GM21367 (cell line): ENCODE measurements around the gene CPLANE1.
"Not testable (repeated sequence)": the region's sequence is repeated elsewhere in the genome, so short reads cannot be mapped to it uniquely, and the experiment has no call there.

Source experiments
- ATAC-seq: cut with Tn5 transposase; IDR thresholded peaks from one replicate; pipeline ENCODE4 v1.9.1; 2021; ENCODE audit not compliant: unreplicated experiment

The CPLANE1 gene

DNA sequence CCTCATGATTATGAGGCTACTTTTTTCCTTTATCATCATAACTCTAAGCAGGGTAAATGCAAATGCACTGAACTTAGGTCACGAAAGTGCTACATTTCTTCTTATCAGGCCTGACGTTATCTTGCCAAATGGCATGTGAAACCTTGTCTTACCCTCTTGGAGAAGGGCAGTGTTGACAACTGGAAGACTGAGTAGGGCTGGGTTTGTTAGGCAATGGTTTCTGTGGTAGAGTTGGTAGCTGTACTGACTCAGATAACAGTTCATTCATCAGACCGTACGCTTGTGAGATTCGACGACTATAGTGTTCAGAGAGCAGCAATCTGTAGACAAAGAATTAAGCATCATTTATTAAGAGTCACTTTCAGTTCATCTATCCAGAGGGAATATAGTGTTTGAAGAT is 127.7 kb downstream of the CPLANE1 start:
- no peak for ATAC-seq

GRCh38 chr5:37121027-37121426 is 128.1 kb downstream of the CPLANE1 start:
- no peak for ATAC-seq

DNA sequence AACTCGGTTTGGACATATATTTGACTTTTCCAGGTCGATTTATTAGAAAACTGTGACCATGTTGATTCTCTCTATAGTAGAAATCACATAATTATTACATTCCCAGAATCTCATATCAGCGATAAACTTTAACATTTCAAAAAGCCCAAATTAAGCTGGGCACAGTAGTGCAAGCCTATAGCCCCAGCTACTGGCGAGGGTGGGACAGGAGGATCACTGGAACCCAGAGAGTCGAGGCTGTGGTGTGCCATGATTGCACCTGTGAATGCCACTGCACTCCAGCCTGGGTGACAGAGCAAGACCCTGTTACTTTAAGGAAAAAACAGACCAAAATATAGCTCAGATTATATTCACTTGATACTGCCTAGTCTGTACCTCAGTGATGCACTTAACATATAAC is 128.9 kb downstream of the CPLANE1 start:
- ATAC-seq, result no peak

DNA sequence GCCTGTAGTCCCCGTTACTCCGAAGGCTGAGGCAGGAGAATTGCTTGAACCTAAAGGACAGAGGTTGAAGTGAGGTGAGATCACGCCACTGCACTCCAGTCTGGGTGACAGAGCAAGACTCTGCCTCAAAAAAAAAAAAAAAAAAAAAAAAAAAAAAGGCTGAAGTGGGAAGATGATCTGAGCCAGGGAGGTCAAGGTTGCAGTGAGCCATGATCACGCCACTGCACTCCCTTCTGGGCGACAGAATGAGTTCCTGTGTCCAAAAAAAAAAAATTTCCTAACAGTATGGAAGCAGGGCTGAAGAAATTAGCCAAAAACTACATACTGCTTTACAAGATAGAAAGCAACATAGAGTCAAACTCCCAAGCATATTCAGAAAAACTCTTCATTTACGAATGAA is 132.8 kb downstream of the CPLANE1 start:
- ATAC-seq, result no peak

DNA sequence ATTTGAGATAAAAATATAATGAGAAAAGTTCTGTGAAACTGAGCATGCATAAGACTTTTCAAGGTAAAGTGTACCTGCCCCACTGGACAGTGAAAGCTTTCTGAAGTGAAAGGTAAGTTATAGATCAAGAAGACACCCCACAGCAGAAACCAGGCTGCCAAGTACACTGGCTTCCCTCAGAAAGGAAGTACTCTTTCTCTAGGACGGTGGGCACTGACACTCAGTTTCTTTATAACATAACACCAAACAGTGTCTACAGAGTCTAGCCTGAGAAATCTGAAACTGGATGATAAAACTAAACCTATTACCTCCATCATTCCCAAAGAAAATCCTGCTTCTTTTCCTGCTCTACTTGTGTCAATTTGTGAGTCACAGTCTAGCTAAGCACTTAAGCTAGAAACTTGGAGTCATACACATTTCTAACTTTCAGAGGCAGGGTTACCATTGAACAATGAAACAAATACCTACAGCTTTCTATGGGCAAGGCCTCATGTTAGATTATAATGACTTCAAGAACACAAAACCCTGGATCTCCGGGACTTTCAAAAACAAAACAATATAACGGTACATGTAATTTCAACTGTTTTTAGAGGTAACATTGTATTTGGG is 136.7 kb downstream of the CPLANE1 start:
- no peak for ATAC-seq

DNA sequence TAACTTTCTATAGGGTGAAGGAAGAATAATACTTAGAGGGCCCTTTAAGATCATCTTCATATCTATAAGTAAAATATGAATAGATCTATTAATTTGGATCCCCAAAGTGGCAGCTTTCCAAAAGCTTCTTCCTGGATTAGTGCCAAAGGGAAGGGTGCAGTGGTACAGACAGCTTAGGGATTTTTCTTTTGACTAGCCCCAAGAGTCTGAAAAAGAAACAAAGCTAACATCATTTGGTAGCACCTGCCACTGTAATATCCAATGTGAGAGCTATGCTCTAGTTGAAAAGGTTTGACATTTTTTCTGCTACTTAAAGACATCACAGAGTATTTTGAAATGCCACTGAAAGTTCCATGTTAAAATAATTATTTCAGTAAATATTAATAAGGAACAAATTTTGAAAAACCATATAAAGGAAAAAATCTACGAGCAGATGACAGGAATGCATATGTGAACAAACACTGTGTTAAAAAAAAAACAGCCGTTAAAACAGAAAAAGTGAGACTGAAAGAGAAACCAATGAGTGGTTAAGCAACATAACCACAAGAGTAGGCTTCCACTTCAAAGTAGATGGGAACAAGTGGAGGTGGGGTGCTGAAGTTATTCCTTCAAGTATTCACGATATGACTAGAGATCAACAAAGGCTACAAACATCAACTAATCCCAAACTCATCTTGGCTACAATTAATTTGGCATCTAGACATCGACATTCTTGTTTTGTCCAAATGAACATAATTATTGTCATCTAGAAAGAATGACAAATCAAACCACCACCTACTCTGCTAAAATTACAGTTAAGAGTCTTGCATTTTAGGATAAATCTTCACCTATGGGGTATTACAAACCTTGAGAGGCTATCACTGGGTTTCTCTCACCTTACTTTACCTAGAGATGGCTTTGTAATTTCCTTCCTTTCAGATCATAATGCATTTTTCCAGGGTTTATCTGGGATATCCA is 137.5 kb downstream of the CPLANE1 start:
- ATAC-seq, result peak; percentile 89

DNA sequence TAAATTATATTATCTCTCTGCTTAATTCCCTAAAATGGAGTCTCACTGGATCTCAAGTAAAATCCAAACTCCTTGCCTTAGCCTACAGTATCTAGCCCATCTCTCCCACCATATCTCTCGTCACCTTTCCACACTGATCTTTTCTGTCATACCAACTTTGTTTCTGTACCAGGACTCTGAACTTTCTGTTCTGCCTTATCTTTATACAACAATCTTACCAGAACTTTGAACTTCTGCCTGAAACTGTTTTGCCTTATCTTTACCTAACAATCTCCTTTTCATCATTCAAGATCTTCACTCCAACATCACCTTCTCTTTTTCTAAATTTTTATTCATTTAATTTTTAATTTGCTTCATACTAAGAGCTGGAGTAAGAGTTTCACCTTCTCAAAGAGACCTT is 139.0 kb downstream of the CPLANE1 start:
- no peak for ATAC-seq

DNA sequence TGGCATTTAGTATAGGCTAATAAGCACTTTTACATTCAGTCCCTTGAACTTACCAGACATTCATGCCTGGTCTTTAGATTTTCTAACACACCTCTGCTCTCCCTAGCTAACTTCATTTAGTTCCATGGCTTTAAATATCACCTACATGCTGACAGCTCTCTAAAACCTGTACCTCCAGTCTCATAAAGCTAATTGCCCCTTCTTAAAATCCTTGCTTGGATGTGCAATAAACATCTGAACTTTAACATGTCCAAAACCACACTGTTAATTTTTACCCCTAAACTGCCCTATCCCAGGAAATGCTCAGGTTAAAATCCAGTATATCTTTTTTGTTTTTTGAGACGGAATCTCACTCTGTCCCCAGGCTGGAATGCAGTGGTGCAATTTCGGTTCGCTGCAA is 139.8 kb downstream of the CPLANE1 start:
- no peak for ATAC-seq

GRCh38 chr5:37103302-37103701 is 145.9 kb downstream of the CPLANE1 start:
- ATAC-seq, result no peak

- not testable (repeated sequence) for ATAC-seq
These were observed 149.9 kb downstream of the CPLANE1 start for GRCh38 chr5:37099267-37099666.

DNA sequence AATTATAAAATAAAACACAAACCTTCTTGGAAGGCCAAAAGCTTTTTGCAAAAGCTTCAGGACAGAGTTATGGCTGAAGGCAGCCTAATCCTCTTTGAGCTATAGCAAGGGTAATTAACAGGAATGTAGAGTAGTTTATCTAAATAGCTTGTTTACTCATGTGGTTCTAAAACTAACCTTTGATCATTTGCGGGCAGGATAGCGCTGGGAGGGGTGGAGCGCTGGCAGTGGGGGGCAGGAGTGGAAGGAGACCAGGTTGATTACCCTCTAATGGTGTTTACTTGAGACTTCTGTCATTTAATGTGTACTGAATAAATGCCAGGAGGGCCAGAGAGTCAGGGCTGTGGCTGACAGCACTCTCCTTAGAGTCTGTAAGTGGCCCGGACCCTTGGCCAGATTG is 155.4 kb downstream of the CPLANE1 start:
- not testable (repeated sequence) for ATAC-seq

DNA sequence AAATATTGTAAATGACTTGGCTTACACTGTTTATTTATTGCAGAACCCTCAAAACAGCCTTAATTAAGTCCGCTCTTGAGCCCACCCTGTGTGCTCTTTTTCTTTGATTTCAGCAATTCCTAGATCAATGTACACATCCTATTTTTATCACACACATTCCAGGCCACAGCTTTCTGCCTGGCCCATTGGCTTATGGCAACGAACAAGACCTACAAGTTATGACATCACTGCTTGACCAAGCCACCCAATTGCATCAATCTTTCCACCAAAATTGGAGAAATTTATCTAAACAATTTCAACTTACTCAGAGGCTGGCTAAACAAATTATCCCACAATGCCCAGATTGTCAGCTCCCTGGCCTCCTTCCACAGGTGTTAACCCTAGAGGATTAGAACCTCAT is 158.4 kb downstream of the CPLANE1 start:
- ATAC-seq, result no peak

GRCh38 chr5:37090123-37090726 is 159.0 kb downstream of the CPLANE1 start:
- ATAC-seq, result no peak

DNA sequence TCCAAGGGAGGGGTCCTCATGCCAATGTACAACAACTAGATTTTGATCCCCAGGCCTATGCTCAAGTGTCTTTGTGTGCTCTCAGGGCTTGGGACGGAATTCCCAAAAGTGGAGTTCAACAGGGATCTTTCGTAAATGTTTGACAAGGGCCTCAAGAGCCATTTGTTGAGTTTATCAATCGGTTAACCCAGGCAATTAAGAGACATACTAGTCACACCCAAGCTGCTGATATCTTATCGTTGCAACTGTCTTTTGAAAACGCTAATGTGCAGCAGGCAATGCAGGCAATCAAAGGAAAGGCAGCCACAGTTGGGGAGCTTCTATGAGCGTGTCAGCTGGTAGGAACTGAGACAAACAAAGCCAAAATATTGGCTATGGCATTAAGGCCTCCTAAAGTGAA is 161.2 kb downstream of the CPLANE1 start:
- ATAC-seq, result no peak

- no peak for ATAC-seq
These were observed 162.6 kb downstream of the CPLANE1 start for GRCh38 chr5:37086466-37087173.

GRCh38 chr5:37086026-37086425 is 163.2 kb downstream of the CPLANE1 start:
- not testable (repeated sequence) for ATAC-seq

DNA sequence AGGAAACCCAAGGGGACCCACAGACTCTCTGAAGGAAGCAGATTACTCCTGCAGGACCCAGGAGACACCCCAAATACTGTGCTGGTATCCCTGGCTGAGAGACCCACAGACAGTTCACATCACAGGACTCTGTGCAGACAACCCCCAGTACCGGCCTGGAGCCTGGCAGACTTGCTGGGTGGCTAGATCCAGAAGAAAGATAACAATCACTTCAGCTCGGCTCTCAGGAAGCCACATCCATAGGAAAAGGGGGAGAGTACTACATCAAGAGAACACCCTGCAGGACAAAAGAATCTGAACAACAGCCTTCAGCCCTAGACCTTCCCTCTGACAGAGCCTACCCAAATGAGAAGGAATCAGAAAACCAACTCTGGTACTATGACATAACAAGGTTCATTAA is 166.2 kb downstream of the CPLANE1 start:
- not testable (repeated sequence) for ATAC-seq

- ATAC-seq, result no peak
These were observed 168.5 kb downstream of the CPLANE1 start for GRCh38 chr5:37080697-37081096.

DNA sequence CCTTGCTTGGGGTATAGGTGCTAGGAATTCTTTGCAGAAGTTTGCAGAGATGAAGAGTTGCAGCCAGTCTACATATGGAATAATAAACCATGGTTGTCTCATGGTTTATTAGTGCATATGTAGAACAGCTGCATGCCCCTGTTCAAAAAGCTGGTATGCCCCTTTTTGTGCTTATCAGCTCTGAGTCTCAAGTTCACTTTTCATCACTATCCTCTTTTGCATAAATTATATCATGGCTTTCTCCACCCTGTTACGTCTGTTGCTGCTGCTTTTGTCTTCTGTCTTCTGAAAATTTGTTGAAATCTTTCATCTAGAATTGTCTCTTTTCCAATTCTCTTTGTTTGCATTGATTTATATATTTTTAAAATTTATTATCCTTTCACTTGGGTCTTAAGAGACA is 172.0 kb downstream of the CPLANE1 start:
- no peak for ATAC-seq

DNA sequence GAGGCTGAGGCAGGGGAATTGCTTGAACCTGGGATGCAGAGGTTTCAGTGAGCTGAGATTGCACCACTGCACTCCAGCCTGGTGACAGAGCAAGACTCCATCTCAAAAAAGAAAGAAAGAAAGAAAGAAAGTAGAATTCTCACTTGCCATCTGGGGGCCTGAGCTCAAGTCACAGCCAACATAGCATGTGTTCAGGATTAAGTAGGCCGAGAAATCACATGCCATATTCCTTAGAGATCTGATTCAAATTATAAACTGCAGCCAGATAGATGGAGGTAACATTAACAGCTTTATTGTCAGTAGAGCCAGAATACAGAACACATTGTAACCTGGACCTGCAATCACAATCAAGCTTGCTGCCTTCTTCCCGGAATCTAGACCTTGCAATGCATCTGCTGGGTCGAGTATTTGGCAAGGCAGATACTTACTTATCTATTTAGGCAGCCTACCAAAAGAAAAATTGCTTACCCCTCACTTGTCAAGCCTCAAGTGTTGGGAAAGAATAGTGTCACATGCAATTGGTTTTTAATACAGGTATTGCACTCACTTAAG is 173.7 kb downstream of the CPLANE1 start:
- no peak for ATAC-seq
